Mesenchymal stem cell (in vitro differentiated cells and primary cell): ENCODE measurements around the gene NR3C2.

Source experiments
- DNase-seq: peaks from one replicate; pipeline ENCODE4 v3.0.0-alpha.2; 2013
- H2AFZ ChIP-seq: one replicate; pipeline ENCODE4 v1.6.1; 2013; ENCODE audit warnings: low read depth, mild to moderate bottlenecking, control low read depth, inconsistent platforms, low read length, moderate library complexity
- H2AK5ac ChIP-seq: 2 replicates; pipeline ENCODE4 v1.6.1; 2013; ENCODE audit warnings: low read length, moderate library complexity, mild to moderate bottlenecking, inconsistent platforms; ENCODE audit not compliant: severe bottlenecking
- H2BK120ac ChIP-seq: one replicate; pipeline ENCODE4 v1.6.1; 2013; ENCODE audit warnings: low read depth, mild to moderate bottlenecking, inconsistent platforms, low read length, moderate library complexity
- H2BK12ac ChIP-seq, 2 experiments: one replicate each; pipeline ENCODE4 v1.6.1; 2013; ENCODE audit warnings: inconsistent platforms in 2 of 2, low read length in 2 of 2, mild to moderate bottlenecking in 2 of 2, moderate library complexity in 2 of 2, control low read depth in 1 of 2
- H2BK15ac ChIP-seq: one replicate; pipeline ENCODE4 v1.6.1; 2013; ENCODE audit warnings: mild to moderate bottlenecking, low read depth, inconsistent platforms; ENCODE audit not compliant: poor library complexity, severe bottlenecking
- H2BK5ac ChIP-seq: 2 replicates; pipeline ENCODE4 v1.6.1; 2013; ENCODE audit warnings: low read depth, mild to moderate bottlenecking, low read length, control low read depth, inconsistent platforms; ENCODE audit not compliant: poor library complexity, severe bottlenecking
- H3K14ac ChIP-seq, 2 experiments: one replicate each; pipeline ENCODE4 v1.6.1; 2013; ENCODE audit warnings: inconsistent platforms in 2 of 2, low read length in 2 of 2, control low read depth in 1 of 2, mild to moderate bottlenecking in 1 of 2, moderate library complexity in 1 of 2
- H3K18ac ChIP-seq, 2 experiments: one replicate each; pipeline ENCODE4 v1.6.1; 2013; ENCODE audit warnings: inconsistent platforms in 2 of 2, low read length in 2 of 2, control low read depth in 1 of 2, low read depth in 1 of 2, mild to moderate bottlenecking in 1 of 2
- H3K23ac ChIP-seq, 2 experiments: one replicate each; pipeline ENCODE4 v1.6.1; 2013; ENCODE audit warnings: inconsistent platforms in 2 of 2, low read length in 2 of 2, mild to moderate bottlenecking in 2 of 2, moderate library complexity in 2 of 2, control low read depth in 1 of 2
- H3K27ac ChIP-seq: 2 replicates; pipeline ENCODE4 v1.5.1; 2013; ENCODE audit warnings: mild to moderate bottlenecking, moderate library complexity, low read length, control low read depth, inconsistent platforms; ENCODE audit not compliant: poor library complexity, severe bottlenecking
- H3K27me3 ChIP-seq, 2 experiments: 2 replicates each; pipeline versions ENCODE4 v1.6.1 to v1.7.0; 2013; ENCODE audit warnings: low read length in 2 of 2, mild to moderate bottlenecking in 2 of 2, moderate library complexity in 2 of 2, control low read depth in 1 of 2, inconsistent platforms in 1 of 2; ENCODE audit not compliant: control insufficient read depth in 1 of 2, insufficient read depth in 1 of 2
- H3K36me3 ChIP-seq, 2 experiments: 2 replicates each; pipeline versions ENCODE4 v1.6.1 to v1.7.0; 2013; ENCODE audit warnings: low read length in 2 of 2, control low read depth in 1 of 2, inconsistent platforms in 1 of 2, low read depth in 1 of 2, mild to moderate bottlenecking in 1 of 2; ENCODE audit not compliant: insufficient read depth in 2 of 2, control insufficient read depth in 1 of 2
- H3K4ac ChIP-seq, 2 experiments: one replicate each; pipeline ENCODE4 v1.6.1; 2013; ENCODE audit warnings: inconsistent platforms in 2 of 2, low read length in 2 of 2, mild to moderate bottlenecking in 2 of 2, moderate library complexity in 2 of 2, control low read depth in 1 of 2, low read depth in 1 of 2
- H3K4me1 ChIP-seq: 2 replicates; pipeline ENCODE4 v1.6.1; 2013; ENCODE audit warnings: low read depth, low read length, control low read depth; ENCODE audit not compliant: control insufficient read depth, insufficient read depth
- H3K4me2 ChIP-seq: 2 replicates; pipeline ENCODE4 v1.6.1; 2013; ENCODE audit warnings: low read length, mild to moderate bottlenecking, inconsistent platforms; ENCODE audit not compliant: poor library complexity, severe bottlenecking
- H3K4me3 ChIP-seq, 2 experiments: 2 replicates each; pipeline versions ENCODE4 v1.5.1 to v1.7.0; 2013; ENCODE audit warnings: low read length in 2 of 2, mild to moderate bottlenecking in 2 of 2, control low read depth in 1 of 2, low read depth in 1 of 2; ENCODE audit not compliant: insufficient read depth in 1 of 2
- H3K79me1 ChIP-seq: replicated peaks from 2 replicates; pipeline ENCODE4 v1.6.1; 2013; ENCODE audit warnings: mild to moderate bottlenecking, control low read depth, low read length, inconsistent platforms; ENCODE audit not compliant: poor library complexity, severe bottlenecking
- H3K9ac ChIP-seq: 2 replicates; pipeline ENCODE4 v1.7.0; 2013; ENCODE audit warnings: mild to moderate bottlenecking, low read length, moderate library complexity
- H3K9me3 ChIP-seq: 2 replicates; pipeline ENCODE4 v1.7.0; 2013; ENCODE audit warnings: mild to moderate bottlenecking, low read length; ENCODE audit not compliant: control insufficient read depth
- H4K8ac ChIP-seq: one replicate; pipeline ENCODE4 v1.6.1; 2013; ENCODE audit warnings: inconsistent platforms, mild to moderate bottlenecking, low read length, moderate library complexity
- H4K91ac ChIP-seq: one replicate; pipeline ENCODE4 v1.6.1; 2013; ENCODE audit warnings: mild to moderate bottlenecking, low read length, inconsistent platforms
- WGBS: methylation state at CpG from one replicate; pipeline ENCODE4 v1.1.7; 2013; ENCODE audit warnings: mixed read lengths; 5-methylcytosine and 5-hydroxymethylcytosine counted together

The NR3C2 gene

GRCh38 chr4:148254621-148255343 is 187.4 kb downstream of the NR3C2 start:
- Histone ChIP-seq H2BK120ac (no peak overlapping the region), H3K9ac (no peak overlapping the region), H3K14ac (no peak overlapping the region), H4K91ac (no peak overlapping the region), H3K27ac (peak overlapping the region; percentile 67), H2AFZ (no peak overlapping the region), H3K9me3 (no peaks in the 10 kb centered on the region), H2AK5ac (no peak overlapping the region), H2BK15ac (no peak overlapping the region), H3K23ac (no peak overlapping the region), H2BK5ac (no peak overlapping the region), H3K27me3 (no peaks in the 10 kb centered on the region), H3K4ac (no peak overlapping the region), H3K4me2 (no peak overlapping the region), H3K36me3 (no peaks in the 10 kb centered on the region), H4K8ac (no peak overlapping the region), H3K4me3 (no peak overlapping the region), H3K4me1 (peaks cover 3% of the 10 kb centered on the region), H2BK12ac (no peak overlapping the region), H3K79me1 (no peaks in the 10 kb centered on the region), H3K18ac (no peak overlapping the region)
- WGBS, result no CpG with 5 or more reads among the region's 1 CpG
- DNase-seq, result no peak

- no peak overlapping the region for H3K18ac ChIP-seq
- no peak overlapping the region for H2BK15ac ChIP-seq
- 75% methylated on average over 3 of the region's 4 CpGs for WGBS
- H3K14ac ChIP-seq, result no peak overlapping the region
- H3K4me1 ChIP-seq, result peaks cover 3% of the 10 kb centered on the region
- no peak overlapping the region for H4K91ac ChIP-seq
- no peak overlapping the region for H2BK12ac ChIP-seq
- peak overlapping the region; percentile 74 for H2AK5ac ChIP-seq
- no peak overlapping the region for H3K23ac ChIP-seq
- no peak overlapping the region for H2BK5ac ChIP-seq
- no peak overlapping the region for H4K8ac ChIP-seq
- H3K79me1 ChIP-seq, result no peaks in the 10 kb centered on the region
- H3K4me3 ChIP-seq, result no peak overlapping the region
- H3K4me2 ChIP-seq, result no peak overlapping the region
- no peaks in the 10 kb centered on the region for H3K27me3 ChIP-seq
- H3K9me3 ChIP-seq, result no peaks in the 10 kb centered on the region
- H3K9ac ChIP-seq, result no peak overlapping the region
- no peak for DNase-seq
- H2AFZ ChIP-seq, result no peak overlapping the region
- H2BK120ac ChIP-seq, result no peak overlapping the region
- H3K36me3 ChIP-seq, result no peaks in the 10 kb centered on the region
- no peak overlapping the region for H3K27ac ChIP-seq
- no peak overlapping the region for H3K4ac ChIP-seq
These were observed 188.4 kb downstream of the NR3C2 start for GRCh38 chr4:148253768-148254167.

GRCh38 chr4:148248824-148249223 is 193.4 kb downstream of the NR3C2 start:
- Histone ChIP-seq H3K79me1 (no peaks in the 10 kb centered on the region), H2BK5ac (no peak overlapping the region), H3K4ac (no peak overlapping the region), H3K27ac (no peak overlapping the region), H4K91ac (no peak overlapping the region), H3K18ac (no peak overlapping the region), H3K23ac (no peak overlapping the region), H3K4me1 (no peaks in the 10 kb centered on the region), H3K4me2 (no peak overlapping the region), H4K8ac (no peak overlapping the region), H2BK120ac (no peak overlapping the region), H3K36me3 (no peaks in the 10 kb centered on the region), H2AK5ac (no peak overlapping the region), H3K14ac (no peak overlapping the region), H3K9ac (no peak overlapping the region), H2BK15ac (no peak overlapping the region), H3K27me3 (no peaks in the 10 kb centered on the region), H2AFZ (no peak overlapping the region), H3K4me3 (no peak overlapping the region), H2BK12ac (no peak overlapping the region), H3K9me3 (no peaks in the 10 kb centered on the region)
- WGBS, result 100% methylated on average over 1 of the region's 4 CpGs
- DNase-seq, result no peak

GRCh38 chr4:148245015-148245414 is 197.2 kb downstream of the NR3C2 start:
- 96% methylated on average over 2 of the region's 3 CpGs for WGBS

More at GRCh38 chr4:148245015-148245414, 197.2 kb downstream of the NR3C2 start:
- no peaks in the 10 kb centered on the region for H3K27me3 ChIP-seq
- no peaks in the 10 kb centered on the region for H3K79me1 ChIP-seq
- no peak overlapping the region for H3K4me3 ChIP-seq
- no peaks in the 10 kb centered on the region for H3K36me3 ChIP-seq
- H3K4ac ChIP-seq, result no peak overlapping the region
- no peak overlapping the region for H4K8ac ChIP-seq
- no peak overlapping the region for H2AK5ac ChIP-seq
- H3K27ac ChIP-seq, result no peak overlapping the region
- H3K14ac ChIP-seq, result no peak overlapping the region
- no peak overlapping the region for H2BK120ac ChIP-seq
- no peak overlapping the region for H2BK15ac ChIP-seq
- H3K9me3 ChIP-seq, result no peaks in the 10 kb centered on the region
- no peak overlapping the region for H4K91ac ChIP-seq
- DNase-seq, result no peak
- no peak overlapping the region for H2AFZ ChIP-seq
- H3K23ac ChIP-seq, result no peak overlapping the region
- no peak overlapping the region for H3K9ac ChIP-seq
- no peak overlapping the region for H3K18ac ChIP-seq
- H2BK5ac ChIP-seq, result no peak overlapping the region
- no peak overlapping the region for H3K4me2 ChIP-seq
- peaks cover 2% of the 10 kb centered on the region for H3K4me1 ChIP-seq
- H2BK12ac ChIP-seq, result no peak overlapping the region
